WTC11 (cell line): ENCODE results near the gene UBE2L3.

Experiments used
- CREB1 ChIP-seq: sonication (generic); formaldehyde crosslinking; IDR thresholded peaks from 2 replicates; pipeline ENCODE4 v1.8.0; 2023; ENCODE audit warnings: mild to moderate bottlenecking, missing genetic modification reagents
- CREM ChIP-seq: sonication (generic); formaldehyde crosslinking; IDR thresholded peaks from 2 replicates; pipeline ENCODE4 v1.8.1; 2022; ENCODE audit warnings: mild to moderate bottlenecking, missing genetic modification reagents, moderate library complexity
- FOXJ3 ChIP-seq: sonication (generic); formaldehyde crosslinking; IDR thresholded peaks from 2 replicates; pipeline ENCODE4 v1.9.0; 2021; ENCODE audit warnings: missing genetic modification reagents, mild to moderate bottlenecking, borderline replicate concordance
- NFYB ChIP-seq: sonication (generic); formaldehyde crosslinking; conservative IDR thresholded peaks from 2 replicates; pipeline ENCODE4 v1.8.0; 2022; ENCODE audit warnings: low read depth, missing genetic modification reagents
- SP1 ChIP-seq: sonication (generic); formaldehyde crosslinking; conservative IDR thresholded peaks from 2 replicates; pipeline ENCODE4 v1.8.1; 2022; ENCODE audit warnings: missing genetic modification reagents
- ZNF121 ChIP-seq: sonication (generic); formaldehyde crosslinking; IDR thresholded peaks from 2 replicates; pipeline ENCODE4 v1.8.0; 2023; ENCODE audit warnings: missing genetic modification reagents
- TF ChIP-seq, protein P1 (sequence below): fragments of 200-600 bp; IDR thresholded peaks from 2 replicates; pipeline ENCODE4 v1.8.0; 2022; ENCODE audit warnings: antibody characterized with exemption
- TF ChIP-seq, protein P2 (sequence below): sonication (generic); formaldehyde crosslinking; IDR thresholded peaks from 2 replicates; pipeline ENCODE4 v1.8.1; 2022; ENCODE audit warnings: low read depth, mild to moderate bottlenecking, moderate library complexity, missing genetic modification reagents, borderline replicate concordance
- TF ChIP-seq, protein P3 (sequence below): sonication (generic); formaldehyde crosslinking; IDR thresholded peaks from 2 replicates; pipeline ENCODE4 v1.8.0; 2023; ENCODE audit warnings: missing genetic modification reagents, mild to moderate bottlenecking, borderline replicate concordance
- TF ChIP-seq, protein P4 (sequence below): sonication (generic); formaldehyde crosslinking; IDR thresholded peaks from 2 replicates; pipeline ENCODE4 v1.8.0; 2022; ENCODE audit warnings: mild to moderate bottlenecking, missing genetic modification reagents
- TF ChIP-seq, protein P5 (sequence below): sonication (generic); formaldehyde crosslinking; conservative IDR thresholded peaks from 2 replicates; pipeline ENCODE4 v1.8.1; 2022; ENCODE audit warnings: mild to moderate bottlenecking, missing genetic modification reagents

DNA sequence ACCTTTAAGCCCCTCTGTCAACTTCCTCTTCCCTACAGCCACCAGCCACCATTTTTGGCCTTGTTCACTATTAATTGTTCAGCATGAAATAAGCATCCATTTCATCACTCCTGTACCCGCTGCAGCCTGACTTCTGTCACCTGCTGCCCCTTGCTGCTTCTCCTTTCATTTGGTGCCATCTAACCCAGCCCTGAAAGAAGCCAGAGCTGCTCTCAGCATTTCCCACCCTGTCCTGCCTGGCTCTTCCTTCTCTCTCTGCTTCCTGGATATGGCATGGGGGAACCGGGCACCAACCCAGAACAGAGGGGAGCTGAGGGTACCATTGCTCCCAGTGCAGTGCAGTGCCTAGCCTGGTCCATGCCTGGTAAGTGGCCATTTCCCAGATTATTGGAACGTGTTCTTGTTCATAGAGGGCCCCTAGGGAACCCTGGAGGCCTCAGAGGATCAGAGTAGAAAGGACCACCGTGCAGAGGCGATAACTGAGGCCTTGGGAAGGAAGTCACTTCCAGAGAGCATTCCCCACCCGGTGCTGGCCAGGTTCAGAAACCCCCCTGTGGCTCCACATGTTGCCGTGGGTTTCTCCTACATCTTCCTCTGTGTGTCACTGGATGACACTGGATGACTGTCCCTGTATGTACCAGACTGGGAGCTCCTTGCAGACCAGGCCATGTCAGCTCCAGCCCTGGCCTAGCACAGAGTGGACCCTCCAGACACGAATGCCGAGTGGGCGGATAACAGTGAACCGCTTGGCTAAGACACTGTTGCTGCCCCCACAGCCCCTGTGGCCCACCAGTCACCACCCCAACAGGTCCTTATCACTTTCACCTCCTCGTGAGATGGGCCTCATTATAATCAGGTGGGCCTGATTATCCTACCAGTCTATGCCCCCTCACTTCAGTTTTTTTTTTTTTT lies 57.6 kb downstream of the UBE2L3 start:
- TF ChIP-seq ZNF121, result no peak
- TF ChIP-seq, protein P1, sequence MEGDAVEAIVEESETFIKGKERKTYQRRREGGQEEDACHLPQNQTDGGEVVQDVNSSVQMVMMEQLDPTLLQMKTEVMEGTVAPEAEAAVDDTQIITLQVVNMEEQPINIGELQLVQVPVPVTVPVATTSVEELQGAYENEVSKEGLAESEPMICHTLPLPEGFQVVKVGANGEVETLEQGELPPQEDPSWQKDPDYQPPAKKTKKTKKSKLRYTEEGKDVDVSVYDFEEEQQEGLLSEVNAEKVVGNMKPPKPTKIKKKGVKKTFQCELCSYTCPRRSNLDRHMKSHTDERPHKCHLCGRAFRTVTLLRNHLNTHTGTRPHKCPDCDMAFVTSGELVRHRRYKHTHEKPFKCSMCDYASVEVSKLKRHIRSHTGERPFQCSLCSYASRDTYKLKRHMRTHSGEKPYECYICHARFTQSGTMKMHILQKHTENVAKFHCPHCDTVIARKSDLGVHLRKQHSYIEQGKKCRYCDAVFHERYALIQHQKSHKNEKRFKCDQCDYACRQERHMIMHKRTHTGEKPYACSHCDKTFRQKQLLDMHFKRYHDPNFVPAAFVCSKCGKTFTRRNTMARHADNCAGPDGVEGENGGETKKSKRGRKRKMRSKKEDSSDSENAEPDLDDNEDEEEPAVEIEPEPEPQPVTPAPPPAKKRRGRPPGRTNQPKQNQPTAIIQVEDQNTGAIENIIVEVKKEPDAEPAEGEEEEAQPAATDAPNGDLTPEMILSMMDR, result no peak
- TF ChIP-seq, protein P2, sequence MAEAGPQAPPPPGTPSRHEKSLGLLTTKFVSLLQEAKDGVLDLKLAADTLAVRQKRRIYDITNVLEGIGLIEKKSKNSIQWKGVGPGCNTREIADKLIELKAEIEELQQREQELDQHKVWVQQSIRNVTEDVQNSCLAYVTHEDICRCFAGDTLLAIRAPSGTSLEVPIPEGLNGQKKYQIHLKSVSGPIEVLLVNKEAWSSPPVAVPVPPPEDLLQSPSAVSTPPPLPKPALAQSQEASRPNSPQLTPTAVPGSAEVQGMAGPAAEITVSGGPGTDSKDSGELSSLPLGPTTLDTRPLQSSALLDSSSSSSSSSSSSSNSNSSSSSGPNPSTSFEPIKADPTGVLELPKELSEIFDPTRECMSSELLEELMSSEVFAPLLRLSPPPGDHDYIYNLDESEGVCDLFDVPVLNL (CRISPR knock-in tag), result no peak
- TF ChIP-seq CREB1 (CRISPR knock-in tag), result no peak
- no peak for TF ChIP-seq NFYB
- TF ChIP-seq SP1 (CRISPR knock-in tag), result no peak
- TF ChIP-seq, protein P3, sequence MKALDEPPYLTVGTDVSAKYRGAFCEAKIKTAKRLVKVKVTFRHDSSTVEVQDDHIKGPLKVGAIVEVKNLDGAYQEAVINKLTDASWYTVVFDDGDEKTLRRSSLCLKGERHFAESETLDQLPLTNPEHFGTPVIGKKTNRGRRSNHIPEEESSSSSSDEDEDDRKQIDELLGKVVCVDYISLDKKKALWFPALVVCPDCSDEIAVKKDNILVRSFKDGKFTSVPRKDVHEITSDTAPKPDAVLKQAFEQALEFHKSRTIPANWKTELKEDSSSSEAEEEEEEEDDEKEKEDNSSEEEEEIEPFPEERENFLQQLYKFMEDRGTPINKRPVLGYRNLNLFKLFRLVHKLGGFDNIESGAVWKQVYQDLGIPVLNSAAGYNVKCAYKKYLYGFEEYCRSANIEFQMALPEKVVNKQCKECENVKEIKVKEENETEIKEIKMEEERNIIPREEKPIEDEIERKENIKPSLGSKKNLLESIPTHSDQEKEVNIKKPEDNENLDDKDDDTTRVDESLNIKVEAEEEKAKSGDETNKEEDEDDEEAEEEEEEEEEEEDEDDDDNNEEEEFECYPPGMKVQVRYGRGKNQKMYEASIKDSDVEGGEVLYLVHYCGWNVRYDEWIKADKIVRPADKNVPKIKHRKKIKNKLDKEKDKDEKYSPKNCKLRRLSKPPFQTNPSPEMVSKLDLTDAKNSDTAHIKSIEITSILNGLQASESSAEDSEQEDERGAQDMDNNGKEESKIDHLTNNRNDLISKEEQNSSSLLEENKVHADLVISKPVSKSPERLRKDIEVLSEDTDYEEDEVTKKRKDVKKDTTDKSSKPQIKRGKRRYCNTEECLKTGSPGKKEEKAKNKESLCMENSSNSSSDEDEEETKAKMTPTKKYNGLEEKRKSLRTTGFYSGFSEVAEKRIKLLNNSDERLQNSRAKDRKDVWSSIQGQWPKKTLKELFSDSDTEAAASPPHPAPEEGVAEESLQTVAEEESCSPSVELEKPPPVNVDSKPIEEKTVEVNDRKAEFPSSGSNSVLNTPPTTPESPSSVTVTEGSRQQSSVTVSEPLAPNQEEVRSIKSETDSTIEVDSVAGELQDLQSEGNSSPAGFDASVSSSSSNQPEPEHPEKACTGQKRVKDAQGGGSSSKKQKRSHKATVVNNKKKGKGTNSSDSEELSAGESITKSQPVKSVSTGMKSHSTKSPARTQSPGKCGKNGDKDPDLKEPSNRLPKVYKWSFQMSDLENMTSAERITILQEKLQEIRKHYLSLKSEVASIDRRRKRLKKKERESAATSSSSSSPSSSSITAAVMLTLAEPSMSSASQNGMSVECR, result no peak
- TF ChIP-seq, protein P4, sequence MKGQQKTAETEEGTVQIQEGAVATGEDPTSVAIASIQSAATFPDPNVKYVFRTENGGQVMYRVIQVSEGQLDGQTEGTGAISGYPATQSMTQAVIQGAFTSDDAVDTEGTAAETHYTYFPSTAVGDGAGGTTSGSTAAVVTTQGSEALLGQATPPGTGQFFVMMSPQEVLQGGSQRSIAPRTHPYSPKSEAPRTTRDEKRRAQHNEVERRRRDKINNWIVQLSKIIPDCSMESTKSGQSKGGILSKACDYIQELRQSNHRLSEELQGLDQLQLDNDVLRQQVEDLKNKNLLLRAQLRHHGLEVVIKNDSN (CRISPR knock-in tag), result no peak
- TF ChIP-seq FOXJ3, result no peak
- TF ChIP-seq, protein P5, sequence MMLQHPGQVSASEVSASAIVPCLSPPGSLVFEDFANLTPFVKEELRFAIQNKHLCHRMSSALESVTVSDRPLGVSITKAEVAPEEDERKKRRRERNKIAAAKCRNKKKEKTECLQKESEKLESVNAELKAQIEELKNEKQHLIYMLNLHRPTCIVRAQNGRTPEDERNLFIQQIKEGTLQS (CRISPR knock-in tag), result no peak
- no peak for TF ChIP-seq CREM (CRISPR knock-in tag)
